ENCODE results near the gene CHRDL2.
A peak's percentile ranks its signal among the peaks of the same experiment; 100 is the strongest.

The CHRDL2 gene

DNA sequence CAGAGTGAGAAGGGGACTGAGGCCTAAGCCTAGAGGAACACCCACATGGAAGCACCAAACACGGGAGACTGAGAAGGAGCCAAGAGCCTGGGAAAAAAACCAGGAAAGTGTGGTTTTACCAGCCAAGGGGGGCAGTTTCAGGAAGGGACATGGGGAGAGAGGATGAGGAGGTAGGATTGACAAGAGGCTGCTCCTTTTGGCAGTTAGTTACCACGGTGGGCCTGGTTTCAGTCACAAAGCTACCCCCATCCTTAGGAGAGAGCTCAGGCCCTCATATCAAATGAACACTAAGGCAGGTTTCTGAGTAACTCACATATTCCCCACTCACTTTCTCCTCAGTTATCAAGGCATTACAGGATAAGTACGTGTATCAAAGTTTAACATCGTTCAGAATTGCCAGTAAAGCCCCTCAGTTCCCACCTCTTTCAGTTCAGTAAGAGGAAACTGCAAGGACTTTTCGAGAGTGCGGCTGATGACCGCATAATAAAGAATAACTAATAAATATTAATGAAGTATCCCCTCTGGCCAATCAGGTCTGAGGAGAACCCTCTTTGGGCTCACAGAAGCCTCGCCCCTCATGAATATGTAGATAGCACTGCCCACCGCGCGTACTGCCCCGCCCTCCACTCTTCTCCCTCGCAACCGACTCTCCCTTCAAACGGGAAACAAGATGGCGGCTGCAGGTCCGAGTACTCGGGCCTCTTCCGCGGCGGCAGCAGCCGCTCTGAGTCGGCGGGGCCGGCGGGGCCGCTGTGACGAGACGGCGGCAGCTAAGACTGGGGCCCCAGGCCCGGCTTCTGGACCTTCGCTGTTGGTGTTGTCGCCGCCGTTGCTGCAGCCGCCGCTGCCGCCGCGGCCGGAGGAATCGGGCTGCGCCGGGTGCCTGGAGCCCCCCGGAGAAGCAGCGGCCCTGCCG, 17.2 kb upstream of the CHRDL2 start, which contains the start of gene RNF169:
Gene RNF169, plus strand, starts transcription at position 639 of the 916 bp plus-strand sequence. Its CDS starts 32 bp downstream, at position 671.
- peak; percentile 85 for DNase-seq (ENCODE audit: low read depth)

GRCh38 chr11:74746868-74747267, 15.6 kb upstream of the CHRDL2 start:
- no peak for DNase-seq (ENCODE audit: low read depth)

DNA sequence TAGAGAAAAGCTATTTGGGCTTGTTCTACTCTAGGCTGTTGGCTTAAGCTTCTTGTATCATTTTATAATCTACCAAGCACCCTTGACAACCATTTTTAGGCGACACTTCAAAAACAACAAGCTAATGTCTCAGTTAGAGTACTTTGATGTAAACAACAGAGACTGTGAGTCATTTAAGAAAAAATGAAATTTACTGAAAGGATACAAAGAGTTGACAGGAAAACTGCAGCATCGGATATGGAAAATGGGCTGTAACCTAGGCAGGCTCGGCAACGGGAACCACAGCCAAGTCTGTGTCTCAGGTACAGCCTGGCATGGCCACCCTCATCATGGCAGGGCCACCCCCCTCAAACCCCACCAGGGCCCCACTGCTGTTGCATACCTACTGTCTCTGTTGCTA, 13.1 kb upstream of the CHRDL2 start:
- no peak for DNase-seq (ENCODE audit: low read depth)

DNA sequence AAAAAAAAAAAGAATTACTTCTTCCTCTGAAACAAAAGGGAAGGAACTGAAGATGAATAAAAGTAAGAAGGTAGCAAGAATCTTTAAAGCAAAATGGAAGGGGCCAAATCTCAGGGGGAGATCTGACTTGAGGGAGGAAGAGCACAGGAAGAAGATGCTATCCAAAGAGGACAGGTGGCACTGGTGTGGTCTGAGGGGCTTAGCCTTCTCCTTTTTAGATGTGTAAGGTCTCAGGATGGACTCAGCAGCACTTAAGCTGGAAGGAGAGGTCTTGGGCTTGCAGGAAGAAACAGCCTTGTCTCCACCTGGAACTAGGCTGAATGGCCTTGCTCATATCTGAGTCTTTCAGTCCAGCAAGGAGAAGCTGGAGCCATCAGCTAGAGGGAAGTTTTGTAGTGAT, 12.4 kb upstream of the CHRDL2 start:
- DNase-seq (ENCODE audit: low read depth), result no peak

GRCh38 chr11:74742070-74742469, 10.8 kb upstream of the CHRDL2 start:
- no peak for DNase-seq (ENCODE audit: low read depth)

GRCh38 chr11:74739546-74740270, 8.5 kb upstream of the CHRDL2 start:
- no peak for DNase-seq (ENCODE audit: low read depth)

DNA sequence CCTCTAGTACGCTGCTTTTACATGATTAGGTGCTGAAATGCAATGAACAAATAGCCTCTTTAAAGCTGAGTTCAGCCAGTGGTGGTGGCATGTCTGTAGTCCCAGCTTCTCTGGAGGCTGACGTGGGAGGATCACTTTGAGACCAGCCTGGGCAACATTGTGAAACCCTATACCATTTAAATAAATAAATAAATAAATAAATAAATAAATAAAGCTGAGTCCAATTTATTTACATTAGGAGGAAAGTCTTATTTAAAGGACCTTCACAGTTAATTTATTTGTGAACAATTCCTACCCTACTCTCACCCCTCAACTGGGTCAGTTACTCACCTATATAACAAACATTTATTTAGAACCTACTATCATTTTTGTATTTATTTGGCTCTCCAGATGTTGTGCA, 4.8 kb upstream of the CHRDL2 start:
- DNase-seq (ENCODE audit: low read depth), result no peak

DNA sequence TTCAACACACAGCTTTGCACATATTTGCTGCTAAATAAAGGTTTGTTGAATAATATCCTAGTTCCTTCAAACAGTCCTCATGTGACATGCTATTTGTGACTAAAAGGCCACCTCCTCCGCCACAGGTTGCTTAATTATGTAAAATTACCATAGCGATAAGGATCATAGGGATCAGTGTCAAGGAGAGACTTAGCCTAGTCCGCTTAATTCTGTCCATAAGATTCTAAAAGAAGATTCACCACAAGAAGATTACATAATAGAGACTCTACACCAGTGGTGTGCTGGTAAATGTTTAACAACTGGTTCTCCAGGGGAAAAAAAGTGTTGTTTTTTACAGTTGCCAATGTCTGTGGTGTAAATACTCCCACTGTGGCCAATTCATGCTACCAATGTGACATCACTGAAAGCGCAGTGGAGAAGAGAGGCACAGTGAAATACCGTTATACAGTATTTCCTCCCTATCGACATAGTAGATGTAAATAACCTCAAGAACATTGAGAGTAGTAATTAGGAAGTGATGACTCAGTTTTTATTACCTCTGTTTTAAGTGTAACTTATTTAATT, 4.2 kb upstream of the CHRDL2 start:
- DNase-seq (ENCODE audit: low read depth), result no peak

- DNase-seq (ENCODE audit: low read depth), result no peak
These were observed 3.3 kb upstream of the CHRDL2 start for GRCh38 chr11:74734559-74734925.

GRCh38 chr11:74730571-74731260, 510 bp downstream of the CHRDL2 start:
- no peak for DNase-seq (ENCODE audit: low read depth)

GRCh38 chr11:74729397-74729796, 1.8 kb downstream of the CHRDL2 start:
- no peak for DNase-seq (ENCODE audit: low read depth)

DNA sequence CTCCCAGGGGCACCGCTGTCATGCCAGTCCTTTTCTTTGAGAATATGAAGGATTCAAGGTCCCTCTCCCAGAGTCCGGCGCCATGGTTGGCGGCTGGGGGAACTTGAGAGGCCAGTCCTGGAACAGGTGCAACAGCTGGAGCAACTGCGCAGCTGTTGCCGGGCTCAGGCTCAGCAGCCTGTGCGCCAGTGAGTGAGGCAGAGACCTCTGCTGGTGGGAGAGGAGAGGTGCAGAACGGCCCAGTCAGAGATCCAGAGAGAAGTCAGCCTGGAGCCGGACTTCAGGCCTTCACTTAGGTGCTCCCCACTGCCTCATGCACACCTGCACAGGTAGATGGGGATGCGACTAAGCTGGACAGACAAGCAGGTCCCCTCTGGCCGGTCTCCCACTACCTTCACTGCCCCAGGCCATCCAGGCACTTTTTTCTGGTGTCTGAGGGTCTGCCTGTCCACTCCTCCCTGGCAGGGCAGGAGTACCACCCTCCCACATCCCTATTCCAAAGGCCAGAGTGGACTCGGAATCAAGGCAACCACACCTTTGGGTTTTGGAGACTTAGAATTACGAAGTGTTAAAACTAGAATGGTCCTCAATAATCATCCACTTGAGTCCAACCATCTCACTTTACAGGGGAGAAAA, 4.6 kb downstream of the CHRDL2 start:
- peak; percentile 23 for DNase-seq (ENCODE audit: low read depth)

DNA sequence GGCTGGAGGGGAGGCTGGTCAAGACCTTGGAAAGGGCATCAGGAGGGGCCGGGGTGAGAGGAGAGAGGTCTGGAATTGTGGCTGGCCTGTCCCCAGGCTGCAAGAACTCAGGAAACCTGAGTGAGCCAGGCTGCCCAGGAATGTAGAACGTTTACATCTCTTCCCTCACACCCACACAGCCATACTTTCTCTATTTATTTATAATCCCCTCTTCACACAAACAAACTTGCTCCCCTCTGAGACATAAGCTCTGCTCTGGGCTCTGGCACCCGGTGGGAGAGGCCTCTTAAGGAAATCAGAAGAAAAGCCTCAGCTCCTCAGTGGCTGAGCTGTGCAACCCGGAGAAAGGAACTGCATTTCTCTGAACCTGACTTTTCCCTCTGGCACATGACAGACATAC, 5.5 kb downstream of the CHRDL2 start:
- no peak for DNase-seq (ENCODE audit: low read depth)

- DNase-seq (ENCODE audit: low read depth), result no peak
These were observed 7.7 kb downstream of the CHRDL2 start for GRCh38 chr11:74723511-74723910.

- no peak for DNase-seq (ENCODE audit: low read depth)
These were observed 9.8 kb downstream of the CHRDL2 start for GRCh38 chr11:74721479-74721835.

DNA sequence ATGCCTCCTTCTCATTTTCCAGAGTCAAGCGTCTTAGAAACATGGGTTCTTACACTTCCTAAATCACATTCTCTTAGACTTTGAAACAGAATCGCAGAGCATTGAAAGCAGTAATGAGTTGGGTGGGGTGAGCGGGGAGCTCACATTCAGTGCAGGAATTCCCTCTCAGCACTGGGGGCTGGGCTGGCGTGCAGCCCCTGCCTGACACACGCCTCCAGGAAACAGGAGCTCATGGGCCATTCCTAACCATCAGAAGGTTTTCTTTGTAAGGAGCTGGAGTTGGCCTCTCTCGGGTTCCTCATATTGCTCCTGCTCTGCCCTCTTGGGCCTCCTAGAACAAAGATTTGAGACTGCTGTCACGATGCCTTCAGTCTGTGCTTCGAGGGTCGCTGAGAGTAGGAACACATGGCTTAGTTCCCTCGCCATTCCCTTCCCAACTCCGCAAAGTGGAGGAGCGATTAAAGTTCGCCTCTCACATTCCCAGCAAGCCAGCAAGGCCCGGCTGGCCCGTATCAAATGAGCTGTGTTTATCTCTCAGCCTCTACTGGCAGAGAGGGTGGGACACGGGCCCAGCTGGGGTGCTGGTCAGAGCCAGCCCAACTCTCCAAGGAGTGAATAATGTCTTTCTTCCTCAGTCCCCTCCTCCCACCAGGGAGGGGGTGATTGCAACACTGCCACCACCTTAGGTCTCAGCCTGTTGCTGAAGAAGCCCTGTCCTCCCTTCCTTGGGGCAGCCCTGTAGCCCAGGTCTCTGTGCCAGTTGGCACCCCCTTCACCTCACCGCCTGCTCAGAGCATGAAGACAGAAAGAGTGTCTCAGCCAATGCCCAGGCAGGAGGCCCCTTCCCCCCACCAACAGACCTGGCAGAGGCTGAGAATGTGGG, 10.4 kb downstream of the CHRDL2 start:
- DNase-seq (ENCODE audit: low read depth), result no peak

DNA sequence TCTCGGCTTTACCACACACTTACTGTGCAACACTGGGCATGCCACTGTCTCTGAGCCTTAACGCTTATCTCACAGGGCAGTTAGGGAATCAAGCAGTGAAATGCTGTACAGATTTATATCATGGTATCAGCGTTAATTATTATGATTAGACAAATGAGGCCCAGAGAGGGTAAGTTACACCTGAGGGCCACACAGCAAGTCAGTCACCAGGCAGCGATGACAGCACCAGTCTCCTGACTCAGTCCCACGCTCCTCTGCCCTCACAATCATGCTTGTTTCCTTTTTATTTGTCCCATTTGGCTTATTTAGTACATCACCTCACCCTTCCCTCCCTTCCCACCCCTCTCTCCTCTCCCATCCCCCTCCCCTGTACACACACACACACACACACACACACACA, 12.2 kb downstream of the CHRDL2 start:
- no peak for DNase-seq (ENCODE audit: low read depth)

- DNase-seq (ENCODE audit: low read depth), result no peak
These were observed 13.8 kb downstream of the CHRDL2 start for GRCh38 chr11:74717221-74717969.

GRCh38 chr11:74714904-74715303, 16.3 kb downstream of the CHRDL2 start:
- DNase-seq (ENCODE audit: low read depth), result no peak

DNA sequence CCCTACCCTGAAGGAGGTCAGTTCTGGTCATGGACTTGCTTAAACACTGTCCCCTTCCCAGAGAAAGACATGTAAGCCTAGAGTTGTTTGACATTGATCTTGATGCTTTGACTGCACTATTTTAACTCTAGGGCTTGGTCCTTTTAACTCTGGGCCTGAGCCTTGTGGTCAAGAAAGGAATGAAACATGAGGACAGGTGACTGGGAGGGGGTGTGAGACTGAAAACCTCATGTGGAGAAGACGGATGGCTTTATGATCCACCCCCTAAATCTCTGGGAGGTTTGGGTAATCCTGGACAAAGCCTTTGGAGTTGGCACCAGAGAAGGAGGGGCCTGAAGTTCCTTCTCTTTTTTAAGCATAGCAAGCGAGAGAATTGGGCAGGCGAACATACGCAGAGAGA, 17.5 kb downstream of the CHRDL2 start:
- DNase-seq (ENCODE audit: low read depth), result no peak

Data from T-helper 22 cell (primary cell).